ENCODE results near the gene RHO.

GRCh38 chr3:129574206-129574605 lies 45.8 kb downstream of the RHO start:
- TF ChIP-seq CTCF (conservative IDR thresholded peaks at IDR 0.05 in 1 of 2, IDR thresholded peaks at IDR 0.05 in 1 of 2; ENCODE audit: extremely low read depth in 1 of 2, insufficient read depth in 1 of 2, low read depth in 1 of 2, low read length in 2 of 2) (no peak), EZH2 (IDR thresholded peaks at IDR 0.05; ENCODE audit: borderline replicate concordance, low read length) (no peak)
